Tibial artery (tissue), 4 donors: ENCODE data around the gene IGDCC3.
"Not testable (repeated sequence)": the region's sequence is repeated elsewhere in the genome, so short reads cannot be mapped to it uniquely, and the experiment has no call there.

Experiments
- DNase-seq, 2 donors: peaks; one replicate each; pipeline ENCODE4 v3.0.0-alpha.2; 2019
- H3K27ac ChIP-seq, 2 donors: fragments of 200-600 bp; sonication (generic) in 1 of 2; 1 replicate in 1 of 2; 2 replicates in 1 of 2; pipeline ENCODE4 v1.5.1; 2018 to 2019; ENCODE audit warnings: mild to moderate bottlenecking in 1 of 2
- H3K27me3 ChIP-seq, 2 donors: fragments of 200-600 bp; sonication (generic) in 1 of 2; one replicate each; pipeline versions ENCODE4 v1.5.1 to v1.6.0; 2016 to 2019
- H3K36me3 ChIP-seq, 3 donors: fragments of 200-600 bp; sonication (generic) in 2 of 3; one replicate each; pipeline ENCODE4 v1.5.1; 2016 to 2019; ENCODE audit warnings: mild to moderate bottlenecking in 2 of 3
- H3K4me1 ChIP-seq, 4 donors: fragments of 200-600 bp; sonication (generic) in 2 of 4; 1 replicate in 3 of 4; 2 replicates in 1 of 4; pipeline ENCODE4 v1.5.1; 2016 to 2019
- H3K4me3 ChIP-seq, 2 donors: fragments of 200-600 bp; sonication (generic) in 1 of 2; 1 replicate in 1 of 2; 2 replicates in 1 of 2; pipeline ENCODE4 v1.5.1; 2018 to 2019; ENCODE audit warnings: mild to moderate bottlenecking in 2 of 2
- H3K9me3 ChIP-seq, 3 donors: fragments of 200-600 bp; sonication (generic) in 1 of 3; one replicate each; pipeline ENCODE4 v1.5.1; 2016 to 2019
- CTCF ChIP-seq, 2 experiments: fragments of 200-600 bp in 1 of 2; fragments of 450-650 bp in 1 of 2; IDR thresholded peaks; one replicate each; pipeline ENCODE4 v1.5.1; 2017 to 2019; ENCODE audit warnings: antibody characterized with exemption in 2 of 2, mild to moderate bottlenecking in 1 of 2, moderate library complexity in 1 of 2
- intact Hi-C: fragments of 100-400 bp; cut with DNase I; formaldehyde crosslinking; loops from one replicate; pipeline ENCODE4 v1.15.0; 2023; ENCODE audit warnings: low total_unique reads

IGDCC3 gene

GRCh38 chr15:65399001-65399706 is 21.4 kb upstream of the IGDCC3 start:
- peaks cover 0 to 50% of the 10 kb centered on the region in 2 donors for H3K27me3 ChIP-seq
- H3K27ac ChIP-seq = no peak overlapping the region
- H3K36me3 ChIP-seq = no peaks in the 10 kb centered on the region
- intact Hi-C loops = no loop called here
- H3K4me3 ChIP-seq = no peak overlapping the region
- TF ChIP-seq CTCF (IDR thresholded peaks at IDR 0.05) = no peak
- DNase-seq = no peak
- no peaks in the 10 kb centered on the region for H3K9me3 ChIP-seq
- H3K4me1 ChIP-seq = peaks cover 0 to 14% (median 5%) of the 10 kb centered on the region in 4 donors

- H3K9me3 ChIP-seq, H3K36me3 ChIP-seq, DNase-seq, H3K27ac ChIP-seq, H3K4me3 ChIP-seq, intact Hi-C loops: not testable (repeated sequence)
- Histone ChIP-seq H3K27me3 (peaks cover 0 to 54% of the 10 kb centered on the region in 2 donors), H3K4me1 (peaks cover 0 to 14% (median 5%) of the 10 kb centered on the region in 4 donors)
These were observed 20.7 kb upstream of the IGDCC3 start for GRCh38 chr15:65398486-65398885.

GRCh38 chr15:65396965-65397317 is 19.1 kb upstream of the IGDCC3 start:
- DNase-seq = no peak
- Histone ChIP-seq H3K27me3 (peaks cover 0 to 52% of the 10 kb centered on the region in 2 donors), H3K4me3 (no peak overlapping the region), H3K36me3 (no peaks in the 10 kb centered on the region), H3K4me1 (peaks cover 0 to 14% (median 5%) of the 10 kb centered on the region in 4 donors), H3K27ac (no peak overlapping the region), H3K9me3 (no peaks in the 10 kb centered on the region)
- TF ChIP-seq CTCF (IDR thresholded peaks at IDR 0.05) = no peak
- intact Hi-C loops = no loop called here

- Histone ChIP-seq H3K4me1 (peaks cover 0 to 14% (median 5%) of the 10 kb centered on the region in 4 donors), H3K36me3 (no peaks in the 10 kb centered on the region), H3K9me3 (no peaks in the 10 kb centered on the region), H3K4me3 (no peak overlapping the region), H3K27ac (no peak overlapping the region), H3K27me3 (peaks cover 0 to 53% of the 10 kb centered on the region in 2 donors)
- TF ChIP-seq CTCF (IDR thresholded peaks at IDR 0.05) = no peak
- intact Hi-C loops = no loop called here
- DNase-seq = no peak
These were observed 18.6 kb upstream of the IGDCC3 start for GRCh38 chr15:65396283-65396964.

GRCh38 chr15:65395567-65396202 is 17.9 kb upstream of the IGDCC3 start:
- intact Hi-C loops = no loop called here

More at GRCh38 chr15:65395567-65396202, 17.9 kb upstream of the IGDCC3 start:
- peaks cover 0 to 48% of the 10 kb centered on the region in 2 donors for H3K27me3 ChIP-seq
- H3K9me3 ChIP-seq = no peaks in the 10 kb centered on the region
- no peaks in the 10 kb centered on the region for H3K36me3 ChIP-seq
- no peak overlapping the region for H3K4me3 ChIP-seq
- peaks cover 0 to 14% (median 5%) of the 10 kb centered on the region in 4 donors for H3K4me1 ChIP-seq
- no peak for TF ChIP-seq CTCF (IDR thresholded peaks at IDR 0.05)
- H3K27ac ChIP-seq = no peak overlapping the region
- no peak for DNase-seq
